HepG2 (cell line): ENCODE results near the gene SLC2A4. TPM values are rescaled to one million over a fixed set of nuclear protein-coding genes. Genes with fewer than 3 reads are reported as not detected.

Experiments used
- AGO2 ChIP-seq: fragments of 200-400 bp; formaldehyde crosslinking; optimal IDR thresholded peaks from 2 replicates; pipeline ENCODE3; 2017; ENCODE audit warnings: mild to moderate bottlenecking, low read depth, low read length, moderate library complexity
- IRF1 ChIP-seq: sonication (generic); formaldehyde crosslinking; IDR thresholded peaks from 2 replicates; pipeline ENCODE4 v1.4.0; 2020; ENCODE audit warnings: low read depth, mild to moderate bottlenecking, missing genetic modification reagents
- KDM3A ChIP-seq: IDR thresholded peaks from 2 replicates; pipeline ENCODE4 v1.6.1; 2018; ENCODE audit warnings: low read depth, missing compliant biosample characterization
- KLF13 ChIP-seq: sonication (generic); formaldehyde crosslinking; IDR thresholded peaks from 2 replicates; pipeline ENCODE4 v1.4.0; 2020; ENCODE audit warnings: mild to moderate bottlenecking, missing genetic modification reagents
- MEIS2 ChIP-seq: sonication (generic); formaldehyde crosslinking; IDR thresholded peaks from 2 replicates; pipeline ENCODE4 v1.9.0; 2021; ENCODE audit warnings: mild to moderate bottlenecking, missing genetic modification reagents
- MYC ChIP-seq: sonication (generic); formaldehyde crosslinking; IDR thresholded peaks from 2 replicates; pipeline ENCODE4 v1.9.0; 2021; ENCODE audit warnings: missing genetic modification reagents, borderline replicate concordance
- USF2 ChIP-seq, 2 experiments: sonication (generic) in 1 of 2; formaldehyde crosslinking in 1 of 2; IDR thresholded peaks; 2 replicates each; pipeline versions ENCODE4 v1.5.1 to v1.6.1; 2011 to 2020; ENCODE audit warnings: borderline replicate concordance in 1 of 2, low read depth in 1 of 2, low read length in 1 of 2, mild to moderate bottlenecking in 1 of 2, missing genetic modification reagents in 1 of 2, moderate library complexity in 1 of 2
- ZBTB40 ChIP-seq, 2 experiments: fragments of 450-650 bp in 1 of 2; sonication (generic) in 1 of 2; formaldehyde crosslinking in 1 of 2; IDR thresholded peaks; 2 replicates each; pipeline versions ENCODE4 v1.6.1 to v1.8.0; 2016 to 2022; ENCODE audit warnings: antibody characterized with exemption in 1 of 2, mild to moderate bottlenecking in 1 of 2, missing genetic modification reagents in 1 of 2
- ZNF136 ChIP-seq: sonication (generic); formaldehyde crosslinking; IDR thresholded peaks from 2 replicates; pipeline ENCODE4 v1.8.1; 2022; ENCODE audit warnings: low read depth, mild to moderate bottlenecking, moderate library complexity, missing genetic modification reagents
- ZNF468 ChIP-seq: sonication (generic); formaldehyde crosslinking; IDR thresholded peaks from 2 replicates; pipeline ENCODE4 v1.8.0; 2022; ENCODE audit warnings: mild to moderate bottlenecking, moderate library complexity, missing genetic modification reagents
- ZNF546 ChIP-seq: sonication (generic); formaldehyde crosslinking; conservative IDR thresholded peaks from 2 replicates; pipeline ENCODE4 v1.8.1; 2023; ENCODE audit warnings: mild to moderate bottlenecking, missing genetic modification reagents
- ZNF576 ChIP-seq: sonication (generic); formaldehyde crosslinking; IDR thresholded peaks from 2 replicates; pipeline ENCODE4 v1.4.0; 2020; ENCODE audit warnings: mild to moderate bottlenecking, missing genetic modification reagents
- ZNF841 ChIP-seq: sonication (generic); formaldehyde crosslinking; IDR thresholded peaks from 2 replicates; pipeline ENCODE4 v1.8.1; 2023; ENCODE audit warnings: missing genetic modification reagents, borderline replicate concordance
- ZNF883 ChIP-seq: sonication (generic); formaldehyde crosslinking; IDR thresholded peaks from 2 replicates; pipeline ENCODE4 v1.5.1; 2020; ENCODE audit warnings: mild to moderate bottlenecking, missing genetic modification reagents; ENCODE audit errors: not compliant biosample characterization
- ZNF891 ChIP-seq: sonication (generic); formaldehyde crosslinking; IDR thresholded peaks from 2 replicates; pipeline ENCODE4 v1.5.0; 2020; ENCODE audit warnings: mild to moderate bottlenecking, missing genetic modification reagents
- polyA plus RNA-seq, 8 experiments: library from polyadenylated mRNA; depleted of rRNA in 3 of 8; stranded (reverse) in 7 of 8; unstranded in 1 of 8; fragments of >200 nt; fragmentation: Illumina TruSeq in 4 of 8; extraction: Trizol in 4 of 8; gene quantifications; 2 replicates each; pipeline versions ENCODE4 v1.2.1 to v1.2.3, GENCODE V29; 2011 to 2016; ENCODE audit warnings: low read depth in 4 of 8, missing spikeins in 1 of 8, mixed read lengths in 1 of 8; ENCODE audit not compliant: insufficient read depth in 1 of 8
- total RNA-seq, 5 experiments: library from RNA; depleted of rRNA; stranded (reverse); fragments of >200 nt; fragmentation: Illumina TruSeq; extraction: Trizol; gene quantifications; 2 replicates each; pipeline ENCODE4 v1.2.3, GENCODE V29; 2016; ENCODE audit warnings: low read depth in 1 of 5

The SLC2A4 gene
- total and polyA plus RNA-seq, 2 of the 13 experiments (the other 11 are each of a cell fraction or from before 2014, with no cell fraction given): 4.9 to 5.8 TPM

GRCh38 chr17:7258731-7259554 is 22.6 kb upstream of the SLC2A4 start (continued):
- TF ChIP-seq ZBTB40 (IDR thresholded peaks at IDR 0.05) (no peak), ZBTB40 (CRISPR knock-in tag; IDR thresholded peaks at IDR 0.05) (no peak), ZNF841 (CRISPR knock-in tag) (no peak), ZNF546 (CRISPR knock-in tag) (peak; percentile 51; the same call in 1 of the 2 replicates), USF2 (IDR thresholded peaks at IDR 0.05; ENCODE audit: low read depth, low read length) (no peak), USF2 (CRISPR knock-in tag; IDR thresholded peaks at IDR 0.05; ENCODE audit: borderline replicate concordance) (no peak), MYC (CRISPR knock-in tag) (no peak; the same call in 1 of the 2 replicates), MEIS2 (CRISPR knock-in tag) (no peak), ZNF136 (CRISPR knock-in tag) (no peak), AGO2 (no peak), ZNF891 (CRISPR knock-in tag) (no peak), IRF1 (CRISPR knock-in tag) (no peak), KLF13 (CRISPR knock-in tag) (no peak), ZNF883 (CRISPR knock-in tag) (peak; percentile 42), ZNF576 (CRISPR knock-in tag) (no peak), KDM3A (CRISPR knock-in tag) (no peak), ZNF468 (CRISPR knock-in tag) (no peak)
